ENCODE measurements around the gene SHC2. TPM values are rescaled to one million over a fixed set of nuclear protein-coding genes. Genes with fewer than 3 reads are reported as not detected.
A peak's percentile ranks its signal among the peaks of the same experiment; 100 is the strongest.

SHC2 gene
- total RNA-seq, 3 donors from 2014 or later, result 0.16 to 0.33 (median 0.26) TPM

DNA sequence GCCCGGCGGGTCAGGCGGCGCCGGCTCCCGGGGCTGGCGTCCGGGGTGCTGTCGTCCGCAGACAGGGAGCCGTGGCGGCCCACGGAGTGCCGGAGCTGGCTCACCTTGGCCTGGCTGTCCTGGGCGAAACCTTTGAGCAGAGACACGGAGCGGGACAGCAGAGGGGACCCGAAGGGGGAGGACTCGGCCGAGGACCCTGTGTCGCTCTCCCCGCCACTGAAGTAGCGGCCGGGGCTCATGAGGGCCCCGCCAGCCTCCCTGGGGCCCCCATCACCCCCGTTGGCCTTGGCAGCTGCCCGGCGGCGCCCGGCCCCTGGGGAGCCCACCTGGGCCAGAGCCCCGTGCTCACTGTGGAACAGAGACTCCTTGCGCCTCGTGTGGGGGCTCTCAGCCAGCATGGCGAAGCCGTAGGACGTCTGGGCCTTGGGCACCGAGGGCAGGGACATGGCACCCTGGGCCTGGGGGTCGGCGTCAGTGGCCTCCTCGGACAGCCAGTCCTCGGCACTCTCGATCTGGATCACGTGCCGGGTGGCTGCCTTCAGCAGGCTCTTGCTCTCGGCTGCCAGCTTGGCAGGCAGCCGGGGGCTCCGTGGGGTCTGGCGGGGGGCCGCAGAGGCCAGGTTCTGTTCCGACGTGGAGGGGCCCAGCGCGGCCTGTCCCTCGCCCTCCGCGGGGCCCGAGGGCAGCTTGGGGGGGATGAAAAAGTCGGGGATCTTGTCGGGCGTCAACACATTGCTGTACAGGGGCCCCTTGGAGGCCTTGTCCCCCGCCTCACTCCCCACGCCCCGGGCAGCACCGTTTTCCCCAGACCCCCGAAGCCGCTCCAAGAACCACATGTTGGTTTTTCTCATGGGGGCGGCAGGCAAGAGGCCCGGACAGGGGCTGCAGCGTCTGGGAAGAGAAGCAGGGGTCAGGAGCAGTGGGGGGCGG lies 53.1 kb downstream of the SHC2 start:
- no peak for DNase-seq
- Mint-ChIP-seq H3K4me1 (ENCODE audit: low read depth) (peaks cover 6% of the 10 kb centered on the region), H3K4me3 (no peak overlapping the region), H3K27me3 (ENCODE audit: low read depth) (peaks cover 30% of the 10 kb centered on the region), H3K9me3 (no peaks in the 10 kb centered on the region), H3K36me3 (ENCODE audit: insufficient read depth) (no peaks in the 10 kb centered on the region)
- ATAC-seq, result no peak

DNA sequence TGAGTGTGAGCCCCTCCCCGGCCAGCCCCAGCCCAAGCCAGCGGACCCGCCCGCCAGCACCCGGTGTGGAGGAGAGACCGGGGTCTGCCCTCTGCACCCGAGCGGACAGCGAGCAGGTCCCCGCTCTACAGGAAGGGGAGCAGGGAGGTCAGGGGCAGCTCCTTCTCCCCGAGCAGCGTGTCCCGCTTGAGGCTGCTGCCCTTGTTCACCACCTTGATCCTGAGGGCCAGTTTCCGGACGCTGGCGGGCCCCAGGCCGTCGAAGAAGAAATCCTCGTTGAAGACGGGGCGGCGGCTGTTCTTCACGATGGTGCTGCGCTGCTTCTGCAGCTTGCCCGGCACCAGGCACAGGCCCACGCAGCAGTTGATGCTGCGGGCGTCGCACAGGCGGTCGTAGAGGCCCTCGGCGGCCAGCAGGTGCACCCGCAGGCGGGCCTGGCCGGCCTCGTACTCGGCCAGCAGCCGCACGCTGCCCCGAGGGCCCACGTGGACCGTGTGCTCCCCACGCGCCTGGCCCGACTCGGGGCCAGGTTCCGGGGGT lies 53.8 kb downstream of the SHC2 start:
- no peaks in the 10 kb centered on the region for H3K36me3 Mint-ChIP-seq (ENCODE audit: insufficient read depth)
- H3K27me3 Mint-ChIP-seq (ENCODE audit: low read depth), result peaks cover 33% of the 10 kb centered on the region
- H3K9me3 Mint-ChIP-seq, result no peaks in the 10 kb centered on the region
- no peak overlapping the region for H3K4me3 Mint-ChIP-seq
- no peak for ATAC-seq
- no peak for DNase-seq
- peaks cover 6% of the 10 kb centered on the region for H3K4me1 Mint-ChIP-seq (ENCODE audit: low read depth)

- peaks cover 6% of the 10 kb centered on the region for H3K4me1 Mint-ChIP-seq (ENCODE audit: low read depth)
These were observed 54.6 kb downstream of the SHC2 start for GRCh38 chr19:406135-406781.

GRCh38 chr19:405121-405965 lies 55.5 kb downstream of the SHC2 start:
- Mint-ChIP-seq H3K27me3 (ENCODE audit: low read depth) (peaks cover 29% of the 10 kb centered on the region), H3K4me1 (ENCODE audit: low read depth) (peaks cover 6% of the 10 kb centered on the region), H3K36me3 (ENCODE audit: insufficient read depth) (no peaks in the 10 kb centered on the region), H3K9me3 (no peaks in the 10 kb centered on the region), H3K4me3 (no peak overlapping the region)
- ATAC-seq (no peak), DNase-seq (no peak)

More at GRCh38 chr19:406135-406781, 54.6 kb downstream of the SHC2 start:
- Mint-ChIP-seq H3K4me3 (no peak overlapping the region), H3K27me3 (ENCODE audit: low read depth) (peaks cover 30% of the 10 kb centered on the region), H3K9me3 (no peaks in the 10 kb centered on the region), H3K36me3 (ENCODE audit: insufficient read depth) (no peaks in the 10 kb centered on the region)
- DNase-seq, result no peak
- peak in 1 of 2 donors; percentile 9 for ATAC-seq

DNA sequence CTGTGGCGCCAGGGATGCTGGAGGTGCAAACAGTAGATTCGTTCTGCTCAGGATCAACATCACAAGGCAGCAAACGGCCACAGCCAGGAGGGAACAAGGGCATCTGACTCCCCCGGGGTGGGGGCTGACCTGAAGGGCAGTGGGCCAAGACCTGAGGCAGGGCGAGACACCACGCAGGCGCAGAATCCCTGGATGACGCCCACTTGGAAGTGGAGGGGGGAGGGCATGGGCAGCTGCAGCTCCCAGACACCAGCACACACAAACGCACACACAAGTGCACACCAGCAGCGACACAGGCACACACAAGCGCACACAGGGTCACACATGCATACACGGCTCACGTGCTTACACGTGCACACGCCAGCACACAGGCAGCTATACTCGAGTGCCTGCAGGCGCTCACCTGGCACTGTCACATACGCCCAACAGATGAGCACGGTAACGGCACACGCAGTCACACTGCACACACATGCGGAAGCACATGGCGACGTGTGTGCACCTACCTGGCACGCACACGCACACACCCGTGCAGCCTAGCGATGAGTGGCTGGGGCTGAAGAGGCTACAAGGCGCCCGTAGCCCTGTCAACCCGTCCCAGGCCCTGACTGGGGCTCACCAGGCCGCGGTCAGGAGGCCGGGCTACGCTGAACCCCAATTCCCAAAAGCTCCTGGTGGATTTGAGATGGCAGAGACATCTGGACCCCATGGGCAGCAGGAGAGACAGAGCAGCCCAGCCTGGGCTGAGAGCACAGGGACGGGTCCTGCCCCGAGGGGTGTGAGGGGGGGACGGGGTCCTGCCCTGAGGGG lies 57.4 kb downstream of the SHC2 start:
- no peaks in the 10 kb centered on the region for H3K9me3 Mint-ChIP-seq
- no peaks in the 10 kb centered on the region for H3K36me3 Mint-ChIP-seq (ENCODE audit: insufficient read depth)
- peaks cover 19% of the 10 kb centered on the region for H3K27me3 Mint-ChIP-seq (ENCODE audit: low read depth)
- no peak for DNase-seq
- ATAC-seq, result no peak
- H3K4me1 Mint-ChIP-seq (ENCODE audit: low read depth), result no peaks in the 10 kb centered on the region
- H3K4me3 Mint-ChIP-seq, result no peak overlapping the region

GRCh38 chr19:402786-403185 lies 58.0 kb downstream of the SHC2 start:
- Mint-ChIP-seq H3K4me3 (no peak overlapping the region), H3K4me1 (ENCODE audit: low read depth) (no peaks in the 10 kb centered on the region)
- DNase-seq, result no peak

DNA sequence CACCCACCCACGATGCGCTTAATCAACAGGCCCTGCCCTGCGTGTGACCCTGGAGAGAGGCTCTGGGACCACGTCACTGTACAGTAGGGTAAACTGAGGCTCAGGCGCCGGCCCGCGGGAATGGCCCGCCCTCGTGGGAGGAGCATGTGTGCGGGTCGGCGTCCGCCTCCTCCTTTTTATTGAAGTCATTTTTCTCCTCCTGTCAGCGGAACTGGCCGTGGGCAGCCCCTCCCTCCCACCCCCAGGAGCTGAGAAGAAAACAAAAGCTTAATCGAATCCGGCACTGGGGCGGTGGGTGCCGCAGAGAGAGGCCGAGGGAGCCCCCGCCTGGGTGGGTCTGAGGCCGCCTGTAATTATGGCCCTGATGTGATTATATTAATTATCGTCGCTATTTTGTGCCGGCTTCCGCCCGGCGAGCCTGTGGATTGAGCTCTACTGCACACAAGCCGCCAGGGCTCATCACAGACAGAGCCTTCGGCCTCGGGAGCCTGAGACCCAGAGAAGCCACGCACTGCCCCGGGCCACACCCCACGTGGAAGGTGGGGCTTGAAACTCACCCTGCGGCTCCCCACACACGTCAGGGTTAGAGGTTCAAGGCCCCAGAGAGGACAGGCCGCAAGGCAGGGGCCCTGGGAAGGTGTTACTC lies 58.8 kb downstream of the SHC2 start:
- ATAC-seq, result no peak
- DNase-seq, result no peak
- Mint-ChIP-seq H3K27me3 (ENCODE audit: low read depth) (peaks cover 19% of the 10 kb centered on the region), H3K4me1 (ENCODE audit: low read depth) (no peaks in the 10 kb centered on the region), H3K9me3 (no peaks in the 10 kb centered on the region), H3K4me3 (no peak overlapping the region), H3K36me3 (ENCODE audit: insufficient read depth) (no peaks in the 10 kb centered on the region)

More at GRCh38 chr19:402786-403185, 58.0 kb downstream of the SHC2 start:
- peaks cover 19% of the 10 kb centered on the region for H3K27me3 Mint-ChIP-seq (ENCODE audit: low read depth)
- no peaks in the 10 kb centered on the region for H3K36me3 Mint-ChIP-seq (ENCODE audit: insufficient read depth)
- no peaks in the 10 kb centered on the region for H3K9me3 Mint-ChIP-seq
- no peak for ATAC-seq

GRCh38 chr19:400976-401865 lies 59.6 kb downstream of the SHC2 start:
- Mint-ChIP-seq H3K36me3 (ENCODE audit: insufficient read depth) (no peaks in the 10 kb centered on the region), H3K4me1 (ENCODE audit: low read depth) (no peaks in the 10 kb centered on the region), H3K27me3 (ENCODE audit: low read depth) (peaks cover 16% of the 10 kb centered on the region), H3K9me3 (no peaks in the 10 kb centered on the region), H3K4me3 (no peak overlapping the region)
- DNase-seq (no peak), ATAC-seq (no peak)

GRCh38 chr19:399370-399769 lies 61.5 kb downstream of the SHC2 start:
- H3K9me3 Mint-ChIP-seq, result peaks cover 5% of the 10 kb centered on the region
- no peak overlapping the region for H3K4me3 Mint-ChIP-seq
- no peak for ATAC-seq
- H3K4me1 Mint-ChIP-seq (ENCODE audit: low read depth), result no peaks in the 10 kb centered on the region
- no peaks in the 10 kb centered on the region for H3K36me3 Mint-ChIP-seq (ENCODE audit: insufficient read depth)
- DNase-seq, result no peak
- peaks cover 12% of the 10 kb centered on the region for H3K27me3 Mint-ChIP-seq (ENCODE audit: low read depth)

DNA sequence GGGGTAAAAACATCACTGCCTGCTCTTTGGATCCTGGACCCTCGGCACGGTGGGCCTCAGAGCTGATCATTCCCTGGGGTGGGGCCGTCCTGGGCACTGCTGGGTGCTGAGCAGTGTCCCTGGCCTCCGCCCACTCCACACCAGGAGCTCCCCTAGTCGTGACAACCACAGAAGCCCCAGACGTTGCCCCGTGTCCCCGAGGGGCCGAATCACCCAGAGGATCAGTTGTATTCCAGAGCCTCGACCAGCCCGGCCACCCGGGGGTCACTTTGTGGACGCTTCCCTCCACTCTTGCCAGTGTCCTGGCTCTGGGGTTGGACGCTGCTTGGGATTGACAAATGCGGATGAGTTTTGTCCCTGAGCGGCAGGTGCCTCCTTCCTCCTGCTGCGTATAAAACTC lies 62.1 kb downstream of the SHC2 start:
- no peak for DNase-seq
- peaks cover 5% of the 10 kb centered on the region for H3K9me3 Mint-ChIP-seq

DNA sequence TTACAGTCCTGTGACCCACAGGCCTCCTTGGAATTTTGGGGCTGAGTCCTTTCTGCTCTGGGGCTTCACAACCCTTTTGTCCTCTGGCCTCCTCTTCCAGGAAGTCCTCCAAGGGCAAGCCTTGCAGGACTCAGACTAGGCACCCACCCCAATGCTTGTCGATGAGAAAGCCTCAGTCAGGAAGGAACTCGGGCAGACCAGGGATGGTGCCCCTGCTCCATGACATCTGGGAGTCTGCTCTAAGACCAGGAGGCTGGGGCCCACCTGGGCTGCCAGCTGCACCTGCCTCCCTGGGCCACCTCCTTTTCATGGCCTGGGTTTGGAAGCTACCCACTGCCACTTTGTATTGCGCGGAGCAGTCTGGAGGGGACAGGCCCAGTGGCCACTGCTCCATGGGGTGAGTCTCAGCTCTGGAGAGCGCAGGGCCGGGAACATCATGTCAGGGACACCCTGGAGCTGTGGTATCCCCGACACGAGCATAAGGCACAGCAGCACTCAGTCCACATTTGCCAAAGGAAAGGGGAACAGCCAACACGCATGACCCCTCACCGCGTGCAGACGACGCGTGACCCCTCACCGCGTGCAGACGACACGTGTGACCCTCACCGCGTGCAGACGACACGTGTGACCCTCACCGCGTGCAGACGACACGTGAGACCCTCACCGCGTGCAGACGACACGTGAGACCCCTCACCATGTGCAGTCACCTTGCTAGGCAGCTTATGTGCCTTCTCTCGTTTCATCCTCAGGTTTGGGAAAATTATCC lies 62.7 kb downstream of the SHC2 start:
- Mint-ChIP-seq H3K4me1 (ENCODE audit: low read depth) (no peaks in the 10 kb centered on the region), H3K9me3 (peaks cover 7% of the 10 kb centered on the region), H3K36me3 (ENCODE audit: insufficient read depth) (no peaks in the 10 kb centered on the region), H3K27me3 (ENCODE audit: low read depth) (peaks cover 6% of the 10 kb centered on the region), H3K4me3 (no peak overlapping the region)
- ATAC-seq, result no peak
- no peak for DNase-seq

More for the DNA sequence above, 62.1 kb downstream of the SHC2 start:
- Mint-ChIP-seq H3K4me3 (no peak overlapping the region), H3K27me3 (ENCODE audit: low read depth) (peaks cover 12% of the 10 kb centered on the region), H3K4me1 (ENCODE audit: low read depth) (no peaks in the 10 kb centered on the region), H3K36me3 (ENCODE audit: insufficient read depth) (no peaks in the 10 kb centered on the region)
- no peak for ATAC-seq

DNA sequence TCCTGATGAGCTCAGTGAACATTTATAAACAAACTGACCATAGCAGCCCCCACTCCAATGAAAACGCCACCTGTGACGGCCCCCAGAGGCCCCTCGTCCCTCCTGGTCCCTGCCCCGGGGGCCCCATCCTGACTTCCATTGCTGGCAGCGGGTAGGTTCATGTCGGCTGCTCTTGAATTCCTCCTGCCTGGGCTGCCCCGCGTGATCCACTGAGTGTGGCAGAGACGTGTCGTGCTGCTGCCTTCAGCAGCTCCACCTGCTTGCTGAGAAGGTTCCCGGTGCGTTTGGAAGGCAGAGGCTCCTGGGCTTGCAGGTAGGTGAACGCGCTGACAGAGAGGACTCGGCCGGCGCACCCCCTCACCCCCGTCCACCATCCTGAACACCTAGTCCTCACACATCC lies 63.5 kb downstream of the SHC2 start:
- Mint-ChIP-seq H3K27me3 (ENCODE audit: low read depth) (no peaks in the 10 kb centered on the region), H3K36me3 (ENCODE audit: insufficient read depth) (no peaks in the 10 kb centered on the region)

More for the DNA sequence above, 63.5 kb downstream of the SHC2 start:
- Mint-ChIP-seq H3K9me3 (peaks cover 9% of the 10 kb centered on the region), H3K4me1 (ENCODE audit: low read depth) (no peaks in the 10 kb centered on the region), H3K4me3 (no peak overlapping the region)
- ATAC-seq (no peak), DNase-seq (no peak)
